ENCODE data around the gene ZNF652.
A peak's percentile ranks its signal among the peaks of the same experiment; 100 is the strongest.

Gene ZNF652

GRCh38 chr17:49291929-49292328 is 70.1 kb downstream of the ZNF652 start:
- TF ChIP-seq NFIC (IDR thresholded peaks at IDR 0.05) (no peak), MAX (IDR thresholded peaks at IDR 0.05) (no peak), TAF1 (IDR thresholded peaks at IDR 0.05; ENCODE audit: low read depth) (no peak), CREB1 (IDR thresholded peaks at IDR 0.05; ENCODE audit: low read depth) (no peak), FOXM1 (IDR thresholded peaks at IDR 0.05; ENCODE audit: borderline replicate concordance, low read depth) (no peak), TEAD4 (IDR thresholded peaks at IDR 0.05) (no peak), EGR1 (IDR thresholded peaks at IDR 0.05) (no peak), YY1 (IDR thresholded peaks at IDR 0.05; ENCODE audit: low read depth) (no peak), REST (IDR thresholded peaks at IDR 0.05; ENCODE audit: low read depth) (no peak), ZBTB7A (IDR thresholded peaks at IDR 0.05; ENCODE audit: low read depth) (no peak), USF1 (IDR thresholded peaks at IDR 0.05) (no peak), EP300 (IDR thresholded peaks at IDR 0.05; ENCODE audit: borderline replicate concordance) (no peak)

GRCh38 chr17:49290690-49291359 is 71.2 kb downstream of the ZNF652 start:
- TF ChIP-seq RAD21 (IDR thresholded peaks at IDR 0.05; ENCODE audit: low read depth) (peak; percentile 65), REST (IDR thresholded peaks at IDR 0.05; ENCODE audit: low read depth) (no peak)

GRCh38 chr17:49288388-49288787 is 73.7 kb downstream of the ZNF652 start:
- TF ChIP-seq TEAD4 (IDR thresholded peaks at IDR 0.05) = no peak
- TF ChIP-seq FOXM1 (IDR thresholded peaks at IDR 0.05; ENCODE audit: borderline replicate concordance, low read depth) = no peak
- no peak for TF ChIP-seq TCF12 (IDR thresholded peaks at IDR 0.05; ENCODE audit: low read depth)
- no peak for TF ChIP-seq REST (IDR thresholded peaks at IDR 0.05; ENCODE audit: low read depth)
- TF ChIP-seq USF1 (IDR thresholded peaks at IDR 0.05) = no peak
- TF ChIP-seq RAD21 (IDR thresholded peaks at IDR 0.05; ENCODE audit: low read depth) = no peak
- no peak for TF ChIP-seq EP300 (IDR thresholded peaks at IDR 0.05; ENCODE audit: borderline replicate concordance)
- no peak for TF ChIP-seq CREB1 (IDR thresholded peaks at IDR 0.05; ENCODE audit: low read depth)
- no peak for TF ChIP-seq TAF1 (IDR thresholded peaks at IDR 0.05; ENCODE audit: low read depth)
- no peak for TF ChIP-seq EGR1 (IDR thresholded peaks at IDR 0.05)
- TF ChIP-seq ZBTB7A (IDR thresholded peaks at IDR 0.05; ENCODE audit: low read depth) = no peak
- no peak for TF ChIP-seq NFIC (IDR thresholded peaks at IDR 0.05)
- TF ChIP-seq MAX (IDR thresholded peaks at IDR 0.05) = no peak
- TF ChIP-seq CEBPB (IDR thresholded peaks at IDR 0.05) = no peak
- TF ChIP-seq YY1 (IDR thresholded peaks at IDR 0.05; ENCODE audit: low read depth) = no peak

GRCh38 chr17:49287481-49287880 is 74.6 kb downstream of the ZNF652 start:
- TF ChIP-seq YY1 (IDR thresholded peaks at IDR 0.05; ENCODE audit: low read depth) (no peak), TCF12 (IDR thresholded peaks at IDR 0.05; ENCODE audit: low read depth) (no peak), USF1 (IDR thresholded peaks at IDR 0.05) (no peak), TEAD4 (IDR thresholded peaks at IDR 0.05) (no peak), EP300 (IDR thresholded peaks at IDR 0.05; ENCODE audit: borderline replicate concordance) (no peak), CREB1 (IDR thresholded peaks at IDR 0.05; ENCODE audit: low read depth) (no peak), MAX (IDR thresholded peaks at IDR 0.05) (no peak), ZBTB7A (IDR thresholded peaks at IDR 0.05; ENCODE audit: low read depth) (no peak), TAF1 (IDR thresholded peaks at IDR 0.05; ENCODE audit: low read depth) (no peak), CEBPB (IDR thresholded peaks at IDR 0.05) (no peak), EGR1 (IDR thresholded peaks at IDR 0.05) (no peak)
